Parathyroid adenoma (tissue), 2 donors: ENCODE data around the gene MBP.

ENCODE experiments used
- H2AFZ ChIP-seq: fragments of 300-600 bp; sonication (generic); one replicate; pipeline ENCODE4 v1.7.0; 2017; ENCODE audit warnings: antibody characterized with exemption, mild to moderate bottlenecking
- H3K27ac ChIP-seq: fragments of 300-600 bp; sonication (generic); one replicate; pipeline ENCODE4 v1.7.0; 2017
- H3K27me3 ChIP-seq: fragments of 300-600 bp; sonication (generic); one replicate; pipeline ENCODE4 v1.7.0; 2017; ENCODE audit warnings: low read length; ENCODE audit not compliant: control insufficient read depth, insufficient read depth
- H3K36me3 ChIP-seq: fragments of 300-600 bp; sonication (generic); one replicate; pipeline ENCODE4 v1.7.0; 2017; ENCODE audit warnings: low read length; ENCODE audit not compliant: control insufficient read depth, insufficient read depth
- H3K4me1 ChIP-seq: fragments of 300-600 bp; sonication (generic); one replicate; pipeline ENCODE4 v1.7.0; 2017; ENCODE audit warnings: control low read depth
- H3K4me2 ChIP-seq: fragments of 300-600 bp; sonication (generic); one replicate; pipeline ENCODE4 v1.7.0; 2017; ENCODE audit warnings: low read length
- H3K4me3 ChIP-seq: fragments of 300-600 bp; sonication (generic); one replicate; pipeline ENCODE4 v1.7.0; 2017; ENCODE audit warnings: low read depth, low read length
- H3K79me2 ChIP-seq: fragments of 300-600 bp; sonication (generic); one replicate; pipeline ENCODE4 v1.7.0; 2017; ENCODE audit warnings: control low read depth
- H3K9ac ChIP-seq: fragments of 300-600 bp; sonication (generic); one replicate; pipeline ENCODE4 v1.7.0; 2017; ENCODE audit warnings: mild to moderate bottlenecking
- H3K9me3 ChIP-seq: fragments of 300-600 bp; sonication (generic); one replicate; pipeline ENCODE4 v1.7.0; 2017; ENCODE audit warnings: low read length; ENCODE audit not compliant: control insufficient read depth
- CTCF ChIP-seq: fragments of 300-600 bp; sonication (generic); IDR thresholded peaks from one replicate; pipeline ENCODE4 v1.7.0; 2017; ENCODE audit warnings: antibody characterized with exemption, mild to moderate bottlenecking
- donor health status: primary hyperparathyroidism.

The MBP gene

GRCh38 chr18:77073336-77074093 lies 59.1 kb downstream of the MBP start:
- Histone ChIP-seq H3K4me3 (no peak overlapping the region), H3K9ac (no peak overlapping the region), H3K4me2 (peak overlapping the region; percentile 13), H3K36me3 (no peaks in the 10 kb centered on the region), H3K4me1 (peaks cover 38% of the 10 kb centered on the region), H3K27ac (peak overlapping the region; percentile 66), H3K27me3 (no peaks in the 10 kb centered on the region), H2AFZ (no peak overlapping the region), H3K9me3 (no peaks in the 10 kb centered on the region), H3K79me2 (peaks cover 55% of the 10 kb centered on the region)
- no peak for TF ChIP-seq CTCF

GRCh38 chr18:77072566-77072965 lies 60.0 kb downstream of the MBP start:
- Histone ChIP-seq H3K4me1 (peaks cover 47% of the 10 kb centered on the region), H3K9ac (no peak overlapping the region), H3K27me3 (no peaks in the 10 kb centered on the region), H3K4me3 (no peak overlapping the region), H2AFZ (no peak overlapping the region), H3K79me2 (peaks cover 48% of the 10 kb centered on the region), H3K27ac (peak overlapping the region; percentile 26), H3K36me3 (no peaks in the 10 kb centered on the region), H3K4me2 (no peak overlapping the region), H3K9me3 (no peaks in the 10 kb centered on the region)
- no peak for TF ChIP-seq CTCF

- peaks cover 49% of the 10 kb centered on the region for H3K4me1 ChIP-seq
- no peak overlapping the region for H3K4me2 ChIP-seq
- H3K27ac ChIP-seq: peak overlapping the region; percentile 26
- no peak overlapping the region for H3K4me3 ChIP-seq
- no peak overlapping the region for H2AFZ ChIP-seq
- H3K27me3 ChIP-seq: no peaks in the 10 kb centered on the region
- no peaks in the 10 kb centered on the region for H3K9me3 ChIP-seq
- peaks cover 45% of the 10 kb centered on the region for H3K79me2 ChIP-seq
- TF ChIP-seq CTCF: no peak
- H3K9ac ChIP-seq: no peak overlapping the region
- no peaks in the 10 kb centered on the region for H3K36me3 ChIP-seq
These were observed 60.8 kb downstream of the MBP start for GRCh38 chr18:77071711-77072292.

GRCh38 chr18:77071061-77071460 lies 61.5 kb downstream of the MBP start:
- H3K4me3 ChIP-seq: no peak overlapping the region
- H3K27ac ChIP-seq: no peak overlapping the region
- peaks cover 39% of the 10 kb centered on the region for H3K79me2 ChIP-seq
- H3K27me3 ChIP-seq: no peaks in the 10 kb centered on the region
- TF ChIP-seq CTCF: no peak
- H2AFZ ChIP-seq: no peak overlapping the region
- no peaks in the 10 kb centered on the region for H3K36me3 ChIP-seq
- no peak overlapping the region for H3K4me2 ChIP-seq
- H3K9me3 ChIP-seq: no peaks in the 10 kb centered on the region
- peaks cover 49% of the 10 kb centered on the region for H3K4me1 ChIP-seq
- H3K9ac ChIP-seq: no peak overlapping the region
